ENCODE results near the gene SERPINA1.

The SERPINA1 gene

DNA sequence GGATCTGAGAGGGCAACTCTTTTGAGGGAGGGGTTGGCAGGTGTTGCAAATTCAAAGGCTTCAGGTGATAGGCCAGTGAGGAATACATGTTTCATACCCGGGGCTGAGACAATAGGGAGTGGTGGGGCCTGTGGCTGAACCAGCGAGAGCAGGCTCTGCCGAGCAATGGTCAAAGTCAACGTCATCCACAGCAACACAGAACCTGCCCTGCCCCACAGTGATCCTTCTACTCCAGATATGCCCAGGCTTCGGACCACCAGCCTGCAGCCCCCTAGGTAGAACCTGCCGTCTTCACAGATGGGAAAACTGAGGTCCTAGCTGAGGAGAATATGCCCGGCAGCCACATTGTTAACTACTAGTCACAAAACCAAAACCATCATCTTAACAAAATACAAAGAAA, 4.1 kb downstream of the SERPINA1 start:
- Histone ChIP-seq H3K9me3 (ENCODE audit: severe bottlenecking) (no peaks in the 10 kb centered on the region), H3K36me3 (no peaks in the 10 kb centered on the region), H3K27ac (no peak overlapping the region), H3K4me3 (ENCODE audit: low read depth, low read length) (no peak overlapping the region), H3K27me3 (ENCODE audit: insufficient read depth, low read depth, severe bottlenecking) (peaks cover 16% of the 10 kb centered on the region)
- no peak for DNase-seq
- TF ChIP-seq, protein P1, sequence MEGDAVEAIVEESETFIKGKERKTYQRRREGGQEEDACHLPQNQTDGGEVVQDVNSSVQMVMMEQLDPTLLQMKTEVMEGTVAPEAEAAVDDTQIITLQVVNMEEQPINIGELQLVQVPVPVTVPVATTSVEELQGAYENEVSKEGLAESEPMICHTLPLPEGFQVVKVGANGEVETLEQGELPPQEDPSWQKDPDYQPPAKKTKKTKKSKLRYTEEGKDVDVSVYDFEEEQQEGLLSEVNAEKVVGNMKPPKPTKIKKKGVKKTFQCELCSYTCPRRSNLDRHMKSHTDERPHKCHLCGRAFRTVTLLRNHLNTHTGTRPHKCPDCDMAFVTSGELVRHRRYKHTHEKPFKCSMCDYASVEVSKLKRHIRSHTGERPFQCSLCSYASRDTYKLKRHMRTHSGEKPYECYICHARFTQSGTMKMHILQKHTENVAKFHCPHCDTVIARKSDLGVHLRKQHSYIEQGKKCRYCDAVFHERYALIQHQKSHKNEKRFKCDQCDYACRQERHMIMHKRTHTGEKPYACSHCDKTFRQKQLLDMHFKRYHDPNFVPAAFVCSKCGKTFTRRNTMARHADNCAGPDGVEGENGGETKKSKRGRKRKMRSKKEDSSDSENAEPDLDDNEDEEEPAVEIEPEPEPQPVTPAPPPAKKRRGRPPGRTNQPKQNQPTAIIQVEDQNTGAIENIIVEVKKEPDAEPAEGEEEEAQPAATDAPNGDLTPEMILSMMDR (IDR thresholded peaks at IDR 0.05; ENCODE audit: low read depth, low read length) = no peak

DNA sequence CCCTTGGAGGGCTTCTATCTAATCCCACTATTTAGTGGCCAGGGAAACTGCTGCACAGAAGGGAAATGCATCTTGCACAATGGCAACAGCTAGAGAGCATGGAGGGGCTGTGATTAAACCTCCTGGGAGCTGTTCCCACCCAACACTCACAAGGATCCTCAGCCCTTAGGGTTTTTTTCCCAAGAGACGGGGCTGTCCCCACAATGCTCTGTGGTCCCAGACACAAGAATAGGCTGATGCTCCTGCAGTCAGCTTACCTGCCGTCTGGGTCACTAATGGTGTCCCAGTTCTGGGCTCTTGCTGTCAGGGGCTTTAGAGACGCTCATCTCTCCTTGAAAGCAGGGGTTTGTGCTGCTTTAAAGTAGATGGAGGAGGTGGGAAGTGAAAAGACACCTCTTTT, 4.6 kb downstream of the SERPINA1 start:
- peaks cover 16% of the 10 kb centered on the region for H3K27me3 ChIP-seq (ENCODE audit: insufficient read depth, low read depth, severe bottlenecking)
- no peaks in the 10 kb centered on the region for H3K9me3 ChIP-seq (ENCODE audit: severe bottlenecking)
- no peaks in the 10 kb centered on the region for H3K36me3 ChIP-seq
- H3K4me3 ChIP-seq (ENCODE audit: low read depth, low read length) = no peak overlapping the region
- DNase-seq = no peak
- TF ChIP-seq, protein P1 (IDR thresholded peaks at IDR 0.05; ENCODE audit: low read depth, low read length) = no peak
- H3K27ac ChIP-seq = no peak overlapping the region

DNA sequence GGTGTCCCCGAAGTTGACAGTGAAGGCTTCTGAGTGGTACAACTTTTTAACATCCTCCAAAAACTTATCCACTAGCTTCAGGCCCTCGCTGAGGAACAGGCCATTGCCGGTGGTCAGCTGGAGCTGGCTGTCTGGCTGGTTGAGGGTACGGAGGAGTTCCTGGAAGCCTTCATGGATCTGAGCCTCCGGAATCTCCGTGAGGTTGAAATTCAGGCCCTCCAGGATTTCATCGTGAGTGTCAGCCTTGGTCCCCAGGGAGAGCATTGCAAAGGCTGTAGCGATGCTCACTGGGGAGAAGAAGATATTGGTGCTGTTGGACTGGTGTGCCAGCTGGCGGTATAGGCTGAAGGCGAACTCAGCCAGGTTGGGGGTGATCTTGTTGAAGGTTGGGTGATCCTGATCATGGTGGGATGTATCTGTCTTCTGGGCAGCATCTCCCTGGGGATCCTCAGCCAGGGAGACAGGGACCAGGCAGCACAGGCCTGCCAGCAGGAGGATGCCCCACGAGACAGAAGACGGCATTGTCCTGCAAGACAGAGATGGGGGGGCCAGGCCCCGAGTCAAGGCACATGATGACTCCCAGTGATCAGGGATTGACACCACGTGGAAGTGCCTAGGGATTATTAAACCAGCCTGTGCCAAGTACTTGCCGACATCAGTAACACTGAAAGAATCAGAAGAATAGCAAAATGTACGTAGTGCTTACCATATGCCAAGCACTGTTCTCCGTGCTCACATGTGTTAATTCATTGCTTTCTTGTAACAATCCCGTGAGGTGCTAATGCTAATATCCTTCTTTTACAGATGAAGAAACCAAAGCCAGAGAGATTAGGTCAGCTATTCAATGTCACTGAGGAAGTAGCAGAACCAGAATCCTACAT, 5.4 kb downstream of the SERPINA1 start:
- Histone ChIP-seq H3K36me3 (no peaks in the 10 kb centered on the region), H3K9me3 (ENCODE audit: severe bottlenecking) (no peaks in the 10 kb centered on the region)

DNA sequence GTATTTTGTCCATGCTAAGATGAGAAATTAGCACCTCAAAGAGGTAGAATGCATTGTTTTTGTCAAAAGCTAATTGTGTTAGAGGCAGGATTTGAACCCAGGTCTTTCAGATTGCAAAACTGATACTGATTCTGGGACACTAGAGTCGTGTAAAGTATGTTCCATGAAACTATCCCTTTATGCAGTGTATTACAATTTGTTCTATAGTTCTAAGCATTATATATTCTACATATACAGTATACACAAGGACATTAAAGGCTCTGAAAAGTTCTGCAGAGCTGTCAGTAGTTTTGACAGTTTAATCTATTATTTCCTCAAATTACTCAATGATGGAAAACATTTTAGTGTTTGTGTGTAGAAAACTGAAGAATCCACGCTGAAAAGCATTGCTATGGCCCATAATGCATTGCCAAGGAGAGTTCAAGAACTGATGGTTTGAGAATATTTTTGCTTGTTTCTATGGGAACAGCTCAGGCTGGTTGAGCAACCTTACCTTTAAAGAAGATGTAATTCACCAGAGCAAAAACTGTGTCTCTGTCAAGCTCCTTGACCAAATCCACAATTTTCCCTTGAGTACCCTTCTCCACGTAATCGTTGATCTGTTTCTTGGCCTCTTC, 6.2 kb downstream of the SERPINA1 start:
- H3K9me3 ChIP-seq (ENCODE audit: severe bottlenecking) = no peaks in the 10 kb centered on the region

More for the DNA sequence above, 5.4 kb downstream of the SERPINA1 start:
- TF ChIP-seq, protein P1 (IDR thresholded peaks at IDR 0.05; ENCODE audit: low read depth, low read length) = no peak
- DNase-seq = no peak
- Histone ChIP-seq H3K27me3 (ENCODE audit: insufficient read depth, low read depth, severe bottlenecking) (peaks cover 18% of the 10 kb centered on the region), H3K4me3 (ENCODE audit: low read depth, low read length) (no peak overlapping the region), H3K27ac (no peak overlapping the region)

DNA sequence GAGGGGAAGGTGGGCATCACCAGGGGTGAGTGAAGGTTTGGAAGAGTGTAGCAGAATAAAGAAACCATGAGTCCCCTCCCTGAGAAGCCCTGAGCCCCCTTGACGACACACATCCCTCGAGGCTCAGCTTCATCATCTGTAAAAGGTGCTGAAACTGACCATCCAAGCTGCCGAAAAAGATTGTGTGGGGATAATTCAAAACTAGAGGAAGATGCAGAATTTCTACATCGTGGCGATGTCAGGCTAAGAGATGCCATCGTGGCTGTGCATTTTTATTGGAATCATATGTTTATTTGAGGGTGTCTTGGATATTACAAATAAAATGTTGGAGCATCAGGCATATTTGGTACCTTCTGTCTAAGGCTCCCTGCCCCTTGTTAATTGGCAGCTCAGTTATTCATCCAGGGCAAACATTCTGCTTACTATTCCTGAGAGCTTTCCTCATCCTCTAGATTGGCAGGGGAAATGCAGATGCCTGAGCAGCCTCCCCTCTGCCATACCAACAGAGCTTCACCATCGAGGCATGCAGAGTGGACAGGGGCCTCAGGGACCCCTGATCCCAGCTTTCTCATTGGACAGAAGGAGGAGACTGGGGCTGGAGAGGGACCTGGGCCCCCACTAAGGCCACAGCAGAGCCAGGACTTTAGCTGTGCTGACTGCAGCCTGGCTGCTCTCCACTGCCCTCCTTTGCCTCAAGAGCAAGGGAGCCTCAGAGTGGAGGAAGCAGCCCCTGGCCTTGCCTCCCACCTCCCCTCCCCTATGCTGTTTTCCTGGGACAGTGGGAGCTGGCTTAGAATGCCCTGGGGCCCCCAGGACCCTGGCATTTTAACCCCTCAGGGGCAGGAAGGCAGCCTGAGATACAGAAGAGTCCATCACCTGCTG, 7.0 kb downstream of the SERPINA1 start:
- H3K4me3 ChIP-seq (ENCODE audit: low read depth, low read length) = no peak overlapping the region
- TF ChIP-seq, protein P1 (IDR thresholded peaks at IDR 0.05; ENCODE audit: low read depth, low read length) = no peak
- no peaks in the 10 kb centered on the region for H3K36me3 ChIP-seq

More for the DNA sequence above, 6.2 kb downstream of the SERPINA1 start:
- no peak overlapping the region for H3K27ac ChIP-seq
- H3K36me3 ChIP-seq = no peaks in the 10 kb centered on the region
- TF ChIP-seq, protein P1 (IDR thresholded peaks at IDR 0.05; ENCODE audit: low read depth, low read length) = no peak
- H3K27me3 ChIP-seq (ENCODE audit: insufficient read depth, low read depth, severe bottlenecking) = peaks cover 15% of the 10 kb centered on the region
- DNase-seq = no peak
- no peak overlapping the region for H3K4me3 ChIP-seq (ENCODE audit: low read depth, low read length)

More for the DNA sequence above, 7.0 kb downstream of the SERPINA1 start:
- Histone ChIP-seq H3K9me3 (ENCODE audit: severe bottlenecking) (no peaks in the 10 kb centered on the region), H3K27ac (no peak overlapping the region), H3K27me3 (ENCODE audit: insufficient read depth, low read depth, severe bottlenecking) (peaks cover 15% of the 10 kb centered on the region)
- DNase-seq = no peak
